Stimulated activated CD8-positive, alpha-beta memory T cell treated with anti-CD3 and anti-CD28 coated beads, Interleukin-7, amount 100 ng/mL, for 1 hour (primary cell): ENCODE data around the gene SUN5.

Source experiments
- DNase-seq, 2 donors: peaks; one replicate each; pipeline ENCODE4 v3.0.0-alpha.2; 2020; ENCODE audit warnings: low read depth in 2 of 2

SUN5 gene

GRCh38 chr20:33014336-33015113 lies 10.3 kb upstream of the SUN5 start:
- DNase-seq, result no peak

GRCh38 chr20:33013701-33014326 lies 9.6 kb upstream of the SUN5 start:
- DNase-seq, result no peak

DNA sequence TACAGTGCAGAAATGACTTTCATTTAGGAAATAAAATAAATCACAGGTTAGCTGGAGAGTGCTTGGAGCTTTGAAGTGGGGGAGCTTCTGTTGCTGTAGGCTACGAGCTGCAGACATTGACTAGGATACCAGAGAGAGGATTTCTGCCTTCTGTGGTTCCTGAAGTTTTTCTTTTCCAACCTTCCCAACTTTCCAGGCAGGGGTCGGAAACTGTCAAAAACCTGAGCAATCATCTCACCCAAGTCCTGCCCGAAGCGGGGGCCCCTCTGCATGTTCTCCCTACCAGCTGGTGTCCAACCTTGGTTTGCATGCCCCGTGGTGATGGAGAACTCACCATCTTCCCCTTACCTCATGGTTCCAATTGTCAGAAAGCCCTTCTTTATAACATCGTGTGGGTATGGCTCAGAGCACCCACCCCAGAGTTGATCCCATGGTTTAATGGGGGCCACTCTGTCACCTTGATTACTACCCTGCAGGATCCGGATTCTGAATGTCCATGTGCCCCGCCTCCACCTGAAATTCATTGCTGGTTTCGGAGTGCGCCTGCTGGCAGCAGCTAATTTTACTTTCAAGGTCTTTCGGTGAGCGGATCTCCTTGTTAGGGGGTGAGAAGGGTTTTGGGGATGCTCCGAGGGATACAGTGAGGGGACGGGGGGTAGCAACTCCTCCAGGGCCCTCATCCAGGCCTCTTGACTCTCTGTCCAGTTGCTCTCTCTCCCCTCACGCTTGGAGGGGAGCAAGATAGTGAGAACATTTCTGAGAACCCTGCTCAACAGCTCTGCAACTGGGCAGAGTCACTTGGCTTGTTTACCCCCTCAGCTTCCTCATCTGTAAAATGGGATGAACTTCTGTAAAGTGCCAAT lies 8.3 kb upstream of the SUN5 start:
- DNase-seq, result no peak

- no peak for DNase-seq
These were observed 6.6 kb upstream of the SUN5 start for GRCh38 chr20:33010674-33011449.

DNA sequence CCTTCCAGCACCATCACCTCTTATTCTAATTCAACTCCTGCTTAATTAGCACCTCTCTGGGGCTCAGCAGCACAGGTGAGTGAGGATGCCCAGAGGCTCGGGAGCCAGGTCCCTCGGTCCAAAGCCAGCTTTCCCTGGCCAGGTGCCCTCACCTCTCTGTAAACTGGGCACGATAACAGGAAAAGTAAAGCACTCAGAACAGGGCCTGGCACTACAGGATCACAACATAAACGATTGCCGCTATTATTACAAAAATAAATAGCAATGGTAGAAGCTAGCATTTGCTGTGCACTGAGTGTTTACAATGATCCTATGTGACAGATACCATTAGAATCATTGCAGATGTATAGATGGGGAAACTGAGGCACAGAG lies 5.9 kb upstream of the SUN5 start:
- no peak for DNase-seq

DNA sequence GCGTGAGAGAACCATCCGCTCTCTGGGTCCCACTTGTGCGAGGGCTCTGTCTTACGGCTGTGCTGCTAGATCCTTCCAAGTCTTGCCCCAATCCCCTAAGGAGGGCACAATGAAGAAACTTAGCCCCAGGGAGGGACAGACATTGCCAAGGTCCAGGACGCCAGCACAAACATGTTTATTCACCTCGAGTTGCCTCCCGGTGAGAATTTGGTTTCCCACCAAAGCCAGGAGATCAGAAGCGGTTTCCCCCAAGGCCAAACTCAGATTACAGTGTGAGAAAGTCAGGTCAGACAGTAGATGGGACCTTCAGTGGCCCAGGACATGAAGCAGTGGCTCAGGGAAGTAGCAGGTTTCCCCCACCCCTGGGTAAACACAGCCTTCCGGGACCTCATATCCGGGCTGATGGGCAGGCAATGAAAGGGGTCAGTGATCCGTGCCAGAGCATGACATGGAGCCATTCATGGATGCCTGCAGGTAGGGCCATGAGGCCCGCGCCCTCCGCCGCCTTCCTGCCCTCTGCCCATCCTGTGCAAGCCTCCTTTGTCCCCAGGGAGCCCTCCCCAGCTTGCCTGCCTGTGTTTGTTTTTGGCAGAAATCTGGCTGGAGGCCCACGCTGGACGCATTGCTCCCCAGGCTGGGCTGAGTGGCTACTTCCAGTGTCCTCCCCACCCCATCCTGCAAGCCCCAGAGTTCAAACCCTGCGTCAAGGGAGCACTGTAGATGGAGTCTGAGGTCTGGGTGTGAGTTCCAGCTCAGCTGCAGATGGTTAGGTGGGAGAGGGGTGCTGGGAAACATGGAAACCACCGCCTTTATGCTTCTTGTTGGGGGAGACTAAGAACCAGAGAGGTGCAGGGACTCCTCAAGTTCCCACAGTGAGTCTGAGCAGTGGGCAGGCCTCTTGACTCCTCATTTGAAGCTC lies 5.2 kb upstream of the SUN5 start:
- DNase-seq, result no peak

- no peak for DNase-seq
These were observed 4.3 kb upstream of the SUN5 start for GRCh38 chr20:33008336-33009213.

DNA sequence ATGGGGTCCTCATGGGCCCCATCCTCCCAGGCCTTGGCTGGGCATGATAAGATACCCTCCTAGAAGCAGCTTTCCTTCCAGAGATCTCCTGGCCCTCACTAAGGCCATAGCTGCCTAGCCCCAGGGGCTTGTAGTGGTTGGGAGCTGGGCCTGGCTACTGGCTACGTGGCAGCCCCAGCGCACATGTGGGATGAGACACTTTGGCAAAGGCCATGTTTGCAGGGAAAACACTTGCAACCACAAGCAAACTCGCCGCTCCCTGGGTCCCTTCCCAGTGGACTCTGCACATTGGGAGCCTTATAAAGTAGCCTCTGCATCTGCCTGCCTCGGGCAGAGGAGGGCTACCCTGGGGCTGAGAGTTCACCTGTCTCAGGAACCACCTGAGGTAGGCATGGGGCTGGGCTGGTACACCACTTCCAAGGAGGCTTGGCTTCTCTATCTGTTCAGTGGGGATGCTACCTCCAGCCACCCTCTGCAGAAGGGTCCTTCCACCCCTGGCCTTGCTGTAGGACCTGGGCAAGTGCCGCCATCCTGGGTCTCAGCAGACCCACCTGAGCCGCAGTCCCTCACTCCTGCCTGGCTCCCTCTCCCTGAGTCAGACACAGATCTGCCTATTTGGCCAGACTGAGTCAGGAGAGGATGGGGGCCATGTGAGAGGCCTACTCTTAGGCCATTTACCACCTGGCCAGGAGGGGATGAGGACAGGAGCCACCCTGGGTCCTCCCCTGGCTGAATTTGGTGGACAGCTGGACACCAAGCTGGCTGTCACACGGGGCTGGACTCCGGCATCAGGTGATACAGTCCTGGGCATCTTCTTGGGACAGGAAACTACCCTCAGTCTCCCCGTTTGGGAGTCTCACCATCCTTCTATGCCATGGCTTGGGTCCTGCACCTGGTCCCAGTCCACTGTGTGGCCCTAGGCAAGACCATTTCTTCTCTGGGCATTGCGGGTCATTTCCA lies 3.4 kb upstream of the SUN5 start, which contains the start of gene BPIFB2:
TSS of gene BPIFB2 (plus strand) at position 329 of the 960 bp plus-strand sequence. CDS start 871 bp downstream, outside the sequence.
- no peak for DNase-seq

GRCh38 chr20:33006776-33007375 lies 2.6 kb upstream of the SUN5 start:
- DNase-seq, result no peak

GRCh38 chr20:33005908-33006775 lies 1.9 kb upstream of the SUN5 start:
- DNase-seq, result no peak

GRCh38 chr20:33005132-33005566 lies 916 bp upstream of the SUN5 start:
- DNase-seq, result no peak

- no peak for DNase-seq
These were observed 2.0 kb downstream of the SUN5 start for GRCh38 chr20:33002087-33002808.

GRCh38 chr20:33000802-33001466 lies 3.3 kb downstream of the SUN5 start:
- no peak for DNase-seq

GRCh38 chr20:32999603-33000250 lies 4.5 kb downstream of the SUN5 start:
- DNase-seq, result no peak

GRCh38 chr20:32997431-32997830 lies 6.8 kb downstream of the SUN5 start:
- no peak for DNase-seq
